GM12892 (cell line): ENCODE measurements around the gene MRPL45.

ENCODE experiments used
- POLR2A ChIP-seq: IDR thresholded peaks from 2 replicates; pipeline ENCODE4 v1.6.1; 2011; ENCODE audit warnings: low read depth, low read length, control low read depth
- POLR2AphosphoS5 ChIP-seq: IDR thresholded peaks from 2 replicates; pipeline ENCODE4 v1.6.1; 2011; ENCODE audit warnings: low read depth, low read length, control low read depth
- TAF1 ChIP-seq: IDR thresholded peaks from 2 replicates; pipeline ENCODE4 v1.6.1; 2011; ENCODE audit warnings: low read depth, mild to moderate bottlenecking, control low read depth, low read length, borderline replicate concordance

DNA sequence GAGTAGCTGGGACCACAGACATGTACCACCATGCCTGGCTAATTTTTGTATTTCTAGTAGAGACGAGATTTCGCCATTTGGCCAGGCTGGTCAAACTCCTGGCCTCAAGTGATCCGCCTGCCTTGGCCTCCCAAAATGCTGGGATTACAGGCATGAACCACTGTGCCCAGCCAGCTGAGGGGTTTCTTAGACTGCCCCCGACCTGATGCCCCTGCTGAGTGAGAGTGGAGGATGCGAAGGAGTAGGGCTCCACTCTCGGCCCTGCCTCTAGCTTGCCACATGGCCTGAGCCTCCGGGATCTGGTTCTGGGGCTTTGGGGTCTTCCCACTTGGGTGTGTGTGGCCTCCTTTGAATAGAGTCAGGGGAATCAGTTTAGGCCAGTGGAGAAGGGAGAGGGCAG is 35.8 kb downstream of the MRPL45 start:
- TF ChIP-seq TAF1 (no peak), POLR2A (no peak), POLR2AphosphoS5 (no peak)
